Gastrocnemius medialis (tissue), 4 donors: ENCODE data around the gene PAK1.

Source experiments
- POLR2A ChIP-seq, 2 donors: fragments of 450-650 bp; IDR thresholded peaks; one replicate each; pipeline ENCODE4 v1.6.1; 2017; ENCODE audit warnings: antibody characterized with exemption in 2 of 2, mild to moderate bottlenecking in 2 of 2, moderate library complexity in 2 of 2
- TF ChIP-seq, protein P1 (sequence below), 5 experiments: fragments of 450-650 bp in 3 of 5; fragments of 200-600 bp in 2 of 5; sonication (generic) in 2 of 5; IDR thresholded peaks in 4 of 5; conservative IDR thresholded peaks in 1 of 5; 1 replicate in 4 of 5; 2 replicates in 1 of 5; pipeline ENCODE4 v1.5.1; 2016 to 2019; ENCODE audit warnings: antibody characterized with exemption in 5 of 5, mild to moderate bottlenecking in 3 of 5, moderate library complexity in 3 of 5

DNA sequence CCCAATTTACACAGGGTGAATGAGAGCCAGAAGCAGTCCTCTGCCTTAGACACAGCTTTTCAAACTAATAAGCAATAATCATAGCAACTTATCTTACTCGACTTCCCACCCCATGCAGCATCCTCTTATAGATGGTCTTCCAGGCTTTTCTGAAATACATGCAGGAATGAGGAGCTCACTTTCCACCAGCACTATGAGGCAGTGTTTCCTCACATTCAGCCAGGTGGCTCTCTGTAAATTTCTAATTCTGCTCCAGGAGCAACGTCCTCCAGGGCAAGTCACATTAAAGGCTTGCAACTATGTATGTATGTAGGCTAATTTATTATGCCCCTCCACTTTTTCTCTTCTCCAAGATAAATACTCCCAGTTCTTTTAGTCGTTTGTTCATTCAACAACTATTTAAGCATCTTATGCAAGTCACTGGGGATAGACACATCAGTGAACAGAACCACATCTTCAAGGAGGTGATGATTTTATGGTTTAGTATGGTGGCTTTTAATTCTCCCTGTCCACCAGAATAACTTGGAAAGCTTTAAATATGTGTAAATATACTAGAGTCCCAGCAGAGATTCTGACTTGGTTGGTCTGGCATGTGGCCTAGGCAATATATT, 59.9 kb downstream of the PAK1 start:
- TF ChIP-seq, protein P1, sequence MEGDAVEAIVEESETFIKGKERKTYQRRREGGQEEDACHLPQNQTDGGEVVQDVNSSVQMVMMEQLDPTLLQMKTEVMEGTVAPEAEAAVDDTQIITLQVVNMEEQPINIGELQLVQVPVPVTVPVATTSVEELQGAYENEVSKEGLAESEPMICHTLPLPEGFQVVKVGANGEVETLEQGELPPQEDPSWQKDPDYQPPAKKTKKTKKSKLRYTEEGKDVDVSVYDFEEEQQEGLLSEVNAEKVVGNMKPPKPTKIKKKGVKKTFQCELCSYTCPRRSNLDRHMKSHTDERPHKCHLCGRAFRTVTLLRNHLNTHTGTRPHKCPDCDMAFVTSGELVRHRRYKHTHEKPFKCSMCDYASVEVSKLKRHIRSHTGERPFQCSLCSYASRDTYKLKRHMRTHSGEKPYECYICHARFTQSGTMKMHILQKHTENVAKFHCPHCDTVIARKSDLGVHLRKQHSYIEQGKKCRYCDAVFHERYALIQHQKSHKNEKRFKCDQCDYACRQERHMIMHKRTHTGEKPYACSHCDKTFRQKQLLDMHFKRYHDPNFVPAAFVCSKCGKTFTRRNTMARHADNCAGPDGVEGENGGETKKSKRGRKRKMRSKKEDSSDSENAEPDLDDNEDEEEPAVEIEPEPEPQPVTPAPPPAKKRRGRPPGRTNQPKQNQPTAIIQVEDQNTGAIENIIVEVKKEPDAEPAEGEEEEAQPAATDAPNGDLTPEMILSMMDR (IDR thresholded peaks at IDR 0.05 in 4 of 5, conservative IDR thresholded peaks at IDR 0.05 in 1 of 5), result no peak
- no peak for TF ChIP-seq POLR2A (IDR thresholded peaks at IDR 0.05)
